D721Med (cell line): ENCODE results near the gene CHN1.

Source experiments
- DNase-seq: peaks from one replicate; pipeline ENCODE4 v3.0.0; 2011; ENCODE audit warnings: low spot score; ENCODE audit not compliant: insufficient read length
- FAIRE-seq: peaks from 2 replicates; lab custom pipeline; 2011; peaks lifted over from hg19 to GRCh38; lab: Jason Lieb, UNC
- TF ChIP-seq, protein P1 (sequence below): IDR thresholded peaks from 2 replicates; pipeline ENCODE4 v1.5.1; 2012; ENCODE audit warnings: mild to moderate bottlenecking, control low read depth; ENCODE audit not compliant: insufficient read depth; ENCODE audit errors: missing control alignments

Gene CHN1

DNA sequence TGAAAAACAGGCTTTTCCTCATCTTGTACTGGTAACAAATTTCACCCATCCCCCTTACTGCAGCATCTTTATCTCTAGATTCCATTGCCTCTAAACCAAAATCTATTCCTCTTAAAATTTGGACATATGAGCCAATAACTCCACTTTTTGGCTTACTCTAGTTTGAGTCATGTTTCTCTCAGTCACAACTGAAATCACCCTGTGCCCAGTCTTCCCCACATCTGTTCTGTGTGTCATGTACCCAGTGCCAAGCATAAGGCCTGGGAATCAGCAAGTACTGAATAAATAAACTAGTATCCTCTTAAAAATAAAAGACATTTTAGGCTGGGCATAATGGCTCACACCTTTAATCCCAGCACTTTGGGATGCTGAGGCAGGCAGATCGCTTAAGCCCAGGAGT lies 20.8 kb upstream of the CHN1 start:
- FAIRE-seq: no peak
- TF ChIP-seq, protein P1, sequence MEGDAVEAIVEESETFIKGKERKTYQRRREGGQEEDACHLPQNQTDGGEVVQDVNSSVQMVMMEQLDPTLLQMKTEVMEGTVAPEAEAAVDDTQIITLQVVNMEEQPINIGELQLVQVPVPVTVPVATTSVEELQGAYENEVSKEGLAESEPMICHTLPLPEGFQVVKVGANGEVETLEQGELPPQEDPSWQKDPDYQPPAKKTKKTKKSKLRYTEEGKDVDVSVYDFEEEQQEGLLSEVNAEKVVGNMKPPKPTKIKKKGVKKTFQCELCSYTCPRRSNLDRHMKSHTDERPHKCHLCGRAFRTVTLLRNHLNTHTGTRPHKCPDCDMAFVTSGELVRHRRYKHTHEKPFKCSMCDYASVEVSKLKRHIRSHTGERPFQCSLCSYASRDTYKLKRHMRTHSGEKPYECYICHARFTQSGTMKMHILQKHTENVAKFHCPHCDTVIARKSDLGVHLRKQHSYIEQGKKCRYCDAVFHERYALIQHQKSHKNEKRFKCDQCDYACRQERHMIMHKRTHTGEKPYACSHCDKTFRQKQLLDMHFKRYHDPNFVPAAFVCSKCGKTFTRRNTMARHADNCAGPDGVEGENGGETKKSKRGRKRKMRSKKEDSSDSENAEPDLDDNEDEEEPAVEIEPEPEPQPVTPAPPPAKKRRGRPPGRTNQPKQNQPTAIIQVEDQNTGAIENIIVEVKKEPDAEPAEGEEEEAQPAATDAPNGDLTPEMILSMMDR: no peak

DNA sequence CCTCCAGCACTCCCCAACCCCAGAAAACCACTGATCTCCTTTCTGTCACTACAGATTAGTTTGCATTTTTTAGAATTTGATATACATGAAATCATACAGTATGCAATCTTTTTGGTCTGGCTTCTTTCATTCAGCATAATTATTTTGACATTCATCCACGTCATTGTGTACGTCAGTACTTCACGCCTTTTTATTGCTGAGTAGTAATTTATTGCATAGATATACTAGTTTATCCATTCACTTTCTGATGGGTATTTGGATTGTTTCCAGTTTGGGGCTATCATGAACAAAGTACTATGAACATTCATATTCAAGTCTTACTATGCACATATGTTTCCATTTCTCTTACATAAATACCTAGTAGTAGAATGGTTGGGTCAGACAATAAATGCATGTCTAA lies 20.1 kb upstream of the CHN1 start:
- TF ChIP-seq, protein P1: no peak
- DNase-seq: no peak

More for the DNA sequence above, 20.8 kb upstream of the CHN1 start:
- no peak for DNase-seq

GRCh38 chr2:175022923-175023322 lies 17.7 kb upstream of the CHN1 start:
- FAIRE-seq (no peak), DNase-seq (no peak)
- TF ChIP-seq, protein P1: no peak

More for the DNA sequence above, 20.1 kb upstream of the CHN1 start:
- FAIRE-seq: no peak

GRCh38 chr2:175019566-175020327 lies 14.6 kb upstream of the CHN1 start:
- TF ChIP-seq, protein P1: no peak
- FAIRE-seq (no peak), DNase-seq (no peak)

DNA sequence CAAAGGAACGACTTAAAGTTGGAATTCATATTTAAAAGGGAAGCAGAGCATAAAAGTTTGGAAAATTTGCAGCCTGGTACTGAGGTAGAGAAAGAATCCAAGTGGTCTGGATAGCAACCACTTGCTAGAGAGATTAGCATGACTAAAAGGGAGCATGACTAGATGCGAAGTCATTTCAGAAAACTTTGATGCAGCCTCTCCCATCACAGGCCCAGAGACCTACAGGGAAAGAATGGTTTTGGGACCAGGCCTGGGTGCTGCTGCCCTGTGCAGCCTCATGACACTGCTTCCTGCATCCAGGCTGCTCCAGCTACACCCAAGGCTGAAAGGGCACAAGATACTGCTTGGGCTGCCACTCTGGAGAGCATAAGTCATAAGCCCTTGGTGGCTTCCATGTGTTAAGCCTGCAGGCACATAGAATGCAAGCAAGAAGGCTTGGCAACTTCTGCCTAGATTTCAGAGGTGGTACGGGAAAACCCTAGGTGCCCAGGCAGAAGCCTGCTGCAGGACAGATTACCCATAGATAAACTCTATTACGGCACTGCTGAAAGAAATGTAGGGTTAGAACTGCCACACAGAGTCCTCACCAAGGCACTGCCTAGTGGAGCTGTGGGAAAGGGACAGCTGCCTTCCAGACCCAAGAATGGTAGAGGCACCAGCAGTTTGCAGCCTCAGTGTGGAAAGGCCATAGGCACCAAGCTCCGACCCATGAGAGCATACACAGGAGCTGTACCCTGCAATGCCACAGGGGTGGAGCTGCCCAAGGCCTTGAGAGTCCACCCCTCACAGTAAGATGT lies 12.6 kb upstream of the CHN1 start:
- no peak for DNase-seq
- TF ChIP-seq, protein P1: no peak
- no peak for FAIRE-seq

DNA sequence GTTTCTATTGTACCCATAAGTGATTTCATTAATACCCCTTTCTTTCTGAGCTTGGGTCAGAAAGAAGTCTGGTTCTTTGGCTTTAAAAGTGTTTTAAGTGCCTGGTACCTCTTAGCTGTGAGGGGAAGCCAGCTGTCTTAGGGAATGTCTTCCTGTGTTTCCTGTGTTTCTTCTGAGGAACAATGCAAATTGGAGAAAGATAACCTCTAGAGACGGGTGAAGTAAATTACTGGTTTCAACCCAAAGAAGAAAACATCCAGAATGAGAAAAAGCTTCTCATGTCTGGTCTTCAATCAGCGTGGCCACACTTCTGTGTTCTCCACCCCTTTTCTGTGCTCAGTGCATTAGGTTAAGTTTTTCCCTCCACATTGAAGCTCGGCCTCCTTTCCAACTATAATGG lies 10.2 kb upstream of the CHN1 start:
- DNase-seq (no peak), FAIRE-seq (no peak)
- TF ChIP-seq, protein P1: no peak
